H1 (cell line): Measurements from ENCODE around the gene POLE4. TPM values are rescaled to one million over a fixed set of nuclear protein-coding genes. Genes with fewer than 3 reads are reported as not detected.

ENCODE experiments used
- CHD1 ChIP-seq: IDR thresholded peaks from 2 replicates; pipeline ENCODE4 v1.6.1; 2012; ENCODE audit warnings: low read depth, low read length, improper control_type of control experiment
- HDAC2 ChIP-seq, 2 experiments: fragments of 300-600 bp in 1 of 2; sonication (generic) in 1 of 2; IDR thresholded peaks; 2 replicates each; pipeline ENCODE4 v1.6.1; 2011 to 2012; ENCODE audit warnings: low read depth in 2 of 2, low read length in 2 of 2, mild to moderate bottlenecking in 2 of 2, moderate library complexity in 2 of 2, borderline replicate concordance in 1 of 2, inconsistent platforms in 1 of 2
- MAX ChIP-seq: IDR thresholded peaks from 2 replicates; pipeline ENCODE4 v1.6.1; 2012; ENCODE audit warnings: inconsistent platforms
- NRF1 ChIP-seq: IDR thresholded peaks from 2 replicates; pipeline ENCODE4 v1.6.1; 2011; ENCODE audit warnings: mild to moderate bottlenecking, low read depth, low read length, improper control_type of control experiment
- RFX5 ChIP-seq: IDR thresholded peaks from 2 replicates; pipeline ENCODE4 v1.6.1; 2011; ENCODE audit warnings: low read depth, low read length, improper control_type of control experiment, borderline replicate concordance
- polyA plus RNA-seq, 7 experiments: library from polyadenylated mRNA; depleted of rRNA in 3 of 7; stranded (reverse) in 5 of 7; unstranded in 2 of 7; fragments of >200 nt in 5 of 7; fragments of 200-250 nt in 2 of 7; gene quantifications; 1 replicate in 5 of 7; 2 replicates in 1 of 7; 4 replicates in 1 of 7; pipeline versions ENCODE4 v1.2.1 to v1.2.3, GENCODE V29; 2011 to 2013; ENCODE audit warnings: missing spikeins in 2 of 7, mixed read lengths in 2 of 7
- total RNA-seq: library from RNA; stranded (reverse); fragmentation: NEBNext Ultra II Directional; extraction: Animal tissue kit (Norgen Biotek cat#: 25700); gene quantifications from 2 replicates; pipeline ENCODE4 v1.2.1, GENCODE V29; 2021

The POLE4 gene
- total and polyA plus RNA-seq, 2 of the 8 experiments (the other 6 are each of a cell fraction or from before 2014, with no cell fraction given): 16.7 to 44.7 TPM

GRCh38 chr2:74947703-74948102 is 10.7 kb upstream of the POLE4 start (continued):
- no peak for TF ChIP-seq NRF1
- TF ChIP-seq MAX: no peak
- no peak for TF ChIP-seq CHD1
- no peak for TF ChIP-seq HDAC2 (IDR thresholded peaks at IDR 0.05; ENCODE audit: borderline replicate concordance in 1 of 2, low read depth in 2 of 2, low read length in 2 of 2)
- TF ChIP-seq RFX5: no peak
